IPS-18a (cell line): ENCODE data around the gene PIK3C2B.
A peak's percentile ranks its signal among the peaks of the same experiment; 100 is the strongest.

Experiments used
- H3K27ac ChIP-seq: one replicate; pipeline ENCODE4 v1.5.1; 2013; ENCODE audit warnings: low read length
- H3K27me3 ChIP-seq: one replicate; pipeline ENCODE4 v1.6.1; 2013; ENCODE audit warnings: mild to moderate bottlenecking, low read length; ENCODE audit not compliant: control insufficient read depth, insufficient read depth
- H3K36me3 ChIP-seq: one replicate; pipeline ENCODE4 v1.6.1; 2013; ENCODE audit warnings: low read depth, low read length; ENCODE audit not compliant: control insufficient read depth
- H3K4me1 ChIP-seq: one replicate; pipeline ENCODE4 v1.6.1; 2013; ENCODE audit warnings: low read depth, low read length; ENCODE audit not compliant: control insufficient read depth
- H3K4me3 ChIP-seq: one replicate; pipeline ENCODE4 v1.5.1; 2013; ENCODE audit warnings: low read length
- H3K9ac ChIP-seq: one replicate; pipeline ENCODE4 v1.6.1; 2013; ENCODE audit warnings: mild to moderate bottlenecking, low read length, moderate library complexity
- H3K9me3 ChIP-seq: one replicate; pipeline ENCODE4 v1.6.1; 2013; ENCODE audit warnings: low read depth, low read length; ENCODE audit not compliant: control insufficient read depth

PIK3C2B gene

DNA sequence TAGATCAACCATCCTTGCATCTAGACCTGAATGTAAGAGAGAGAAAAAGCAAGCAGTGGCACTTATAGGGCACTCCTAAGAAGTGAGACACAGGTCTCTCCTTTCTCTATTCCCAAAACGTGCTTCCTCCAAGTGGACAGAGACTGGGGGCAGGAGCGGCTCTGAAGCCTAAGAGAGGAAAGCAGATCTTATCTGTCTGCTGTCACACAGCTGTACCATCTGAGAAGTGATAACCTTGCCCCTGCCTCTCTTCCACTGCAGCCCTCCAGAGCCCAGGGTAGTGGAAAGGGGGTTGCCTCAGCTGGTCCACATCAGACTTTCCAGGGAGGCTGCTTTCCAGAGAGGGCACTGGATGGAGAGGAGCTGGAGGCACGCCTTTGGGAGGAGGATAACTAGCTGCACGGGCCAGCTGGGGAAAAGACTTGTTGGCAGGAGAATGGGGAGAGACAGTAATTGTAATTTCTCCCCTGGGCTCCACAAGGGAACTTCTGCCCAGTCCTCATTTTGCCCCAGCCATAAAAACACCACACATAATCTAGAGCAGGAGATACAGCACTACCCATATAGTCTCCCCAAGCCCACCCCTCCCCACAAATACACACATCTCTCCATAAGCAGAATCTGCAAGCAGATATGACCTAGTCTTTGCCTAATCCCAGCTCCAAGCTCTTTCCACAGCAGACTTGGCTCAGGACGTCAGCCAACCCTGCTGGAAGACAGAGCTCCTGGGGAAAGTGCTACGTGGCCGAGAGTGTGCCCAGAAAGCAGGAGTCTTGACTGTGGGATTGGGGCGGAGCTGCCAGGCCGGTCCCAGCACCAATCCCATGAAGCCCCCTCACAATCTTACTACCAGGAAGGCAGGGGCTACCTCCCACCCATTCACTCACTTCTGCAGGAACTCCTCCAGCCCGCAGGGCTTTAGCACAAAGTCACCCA lies 31.2 kb downstream of the PIK3C2B start:
- no peaks in the 10 kb centered on the region for H3K9me3 ChIP-seq
- H3K4me3 ChIP-seq: no peak overlapping the region
- no peaks in the 10 kb centered on the region for H3K4me1 ChIP-seq
- no peaks in the 10 kb centered on the region for H3K27me3 ChIP-seq
- peaks cover 13% of the 10 kb centered on the region for H3K36me3 ChIP-seq
- no peak overlapping the region for H3K9ac ChIP-seq
- no peak overlapping the region for H3K27ac ChIP-seq

DNA sequence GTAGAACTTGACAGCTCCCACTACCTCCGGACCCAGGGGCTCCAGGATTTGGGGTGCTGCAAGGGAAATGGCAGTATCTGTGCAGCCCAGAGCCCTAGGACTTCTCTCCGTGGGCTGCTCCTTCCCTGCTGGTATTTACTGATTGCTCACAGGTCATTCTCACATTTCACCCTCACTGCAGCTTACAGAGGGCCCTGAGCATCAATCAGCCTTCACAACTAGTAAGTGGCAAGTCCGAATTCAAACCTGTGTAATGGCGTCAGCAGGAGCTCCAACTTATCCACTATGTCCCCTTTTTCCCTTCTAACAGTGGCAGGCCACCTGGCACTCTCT lies 32.4 kb downstream of the PIK3C2B start:
- peaks cover 5% of the 10 kb centered on the region for H3K4me1 ChIP-seq

DNA sequence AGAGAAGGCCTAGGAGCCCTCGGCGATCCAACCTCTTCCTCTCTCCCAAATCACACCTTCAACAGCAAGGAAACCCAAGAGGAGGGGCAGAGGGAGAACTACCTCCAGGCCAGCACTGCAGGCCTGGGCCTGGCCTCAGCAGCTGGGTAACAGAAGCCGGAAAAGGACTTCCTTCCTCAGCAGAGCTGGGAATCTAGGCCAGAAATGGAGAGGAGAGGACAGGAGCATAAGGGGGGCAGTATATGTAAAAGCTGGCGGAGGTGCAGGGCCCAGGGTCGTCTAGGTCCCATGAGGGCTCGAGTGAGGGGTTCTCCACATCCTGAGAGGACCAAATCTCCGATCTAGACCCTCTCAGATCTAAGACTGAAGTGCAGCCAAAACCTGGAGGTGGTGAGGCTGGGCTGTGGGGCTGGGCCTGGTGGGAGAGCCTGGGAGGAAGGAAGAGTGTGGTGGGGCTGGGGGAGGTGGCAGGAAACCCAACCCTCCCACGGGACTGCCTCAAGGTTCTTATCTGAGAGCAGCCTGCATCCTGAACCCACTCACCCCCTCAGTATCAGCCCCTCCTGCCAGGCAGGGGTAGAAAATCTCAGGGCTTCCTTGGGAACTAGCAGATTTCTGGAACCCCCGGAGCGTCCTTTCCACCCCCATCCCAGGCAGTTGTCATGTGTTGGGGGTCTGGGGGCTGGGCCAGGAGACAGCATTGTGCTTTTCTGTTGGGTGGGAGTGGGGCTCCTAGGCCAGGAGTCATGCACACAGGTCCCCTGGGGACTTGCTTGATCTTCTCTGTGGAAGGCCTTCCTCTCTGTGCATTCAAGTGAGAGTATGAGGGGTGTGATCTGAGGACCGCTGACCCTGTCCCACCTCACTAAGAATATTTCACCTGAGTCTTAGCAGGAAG lies 33.0 kb downstream of the PIK3C2B start:
- H3K9me3 ChIP-seq: no peaks in the 10 kb centered on the region
- no peak overlapping the region for H3K4me3 ChIP-seq
- no peaks in the 10 kb centered on the region for H3K27me3 ChIP-seq
- peaks cover 12% of the 10 kb centered on the region for H3K4me1 ChIP-seq
- H3K9ac ChIP-seq: no peak overlapping the region
- H3K36me3 ChIP-seq: peaks cover 13% of the 10 kb centered on the region
- H3K27ac ChIP-seq: no peak overlapping the region

More for the DNA sequence above, 32.4 kb downstream of the PIK3C2B start:
- Histone ChIP-seq H3K27ac (no peak overlapping the region), H3K36me3 (peaks cover 13% of the 10 kb centered on the region), H3K27me3 (no peaks in the 10 kb centered on the region), H3K9me3 (no peaks in the 10 kb centered on the region), H3K4me3 (no peak overlapping the region), H3K9ac (no peak overlapping the region)

DNA sequence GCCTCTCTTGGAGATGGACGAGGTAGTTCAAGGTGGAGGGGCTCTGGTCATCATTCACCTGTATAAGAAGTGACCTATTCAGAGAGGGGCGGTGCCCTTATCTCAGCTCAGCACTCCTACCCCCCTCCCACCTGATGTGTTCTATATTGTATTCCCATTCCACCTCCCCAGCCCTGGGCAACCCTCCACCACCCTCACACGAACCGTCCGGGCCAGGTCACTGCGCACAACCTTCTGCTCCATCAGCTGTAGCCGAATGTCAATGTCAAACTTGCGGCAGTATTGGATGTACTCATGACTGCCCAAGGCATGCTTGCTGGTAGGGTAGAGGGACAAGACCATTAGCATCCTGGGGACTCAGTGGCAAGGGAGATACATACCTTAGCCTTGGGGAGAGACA lies 34.3 kb downstream of the PIK3C2B start:
- Histone ChIP-seq H3K4me1 (peaks cover 24% of the 10 kb centered on the region), H3K27me3 (no peaks in the 10 kb centered on the region), H3K4me3 (no peak overlapping the region), H3K9ac (no peak overlapping the region), H3K36me3 (peaks cover 13% of the 10 kb centered on the region), H3K27ac (no peak overlapping the region), H3K9me3 (no peaks in the 10 kb centered on the region)

DNA sequence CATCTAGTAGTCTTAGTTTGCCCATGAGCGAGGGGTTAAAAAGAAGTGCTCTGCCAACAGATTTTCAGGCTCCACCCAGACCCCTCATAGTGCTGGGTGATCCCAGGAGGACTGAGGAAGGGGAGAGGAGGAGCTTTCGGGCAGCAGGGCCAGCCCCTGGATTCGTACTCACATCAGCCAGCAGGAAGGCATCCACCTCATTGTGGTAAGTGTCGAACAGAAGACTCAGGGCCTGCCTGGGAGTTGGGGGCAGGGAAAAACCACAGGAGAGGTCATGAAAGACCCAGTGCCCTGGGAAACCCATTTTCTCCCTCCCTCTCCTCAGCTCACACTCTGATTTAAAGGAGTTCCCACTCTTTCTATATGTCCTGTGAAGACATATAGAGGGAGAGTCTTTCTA lies 34.9 kb downstream of the PIK3C2B start:
- H3K27ac ChIP-seq: no peak overlapping the region
- no peak overlapping the region for H3K9ac ChIP-seq
- H3K4me1 ChIP-seq: peaks cover 29% of the 10 kb centered on the region
- no peak overlapping the region for H3K4me3 ChIP-seq
- H3K36me3 ChIP-seq: peaks cover 13% of the 10 kb centered on the region
- no peaks in the 10 kb centered on the region for H3K27me3 ChIP-seq
- H3K9me3 ChIP-seq: no peaks in the 10 kb centered on the region

DNA sequence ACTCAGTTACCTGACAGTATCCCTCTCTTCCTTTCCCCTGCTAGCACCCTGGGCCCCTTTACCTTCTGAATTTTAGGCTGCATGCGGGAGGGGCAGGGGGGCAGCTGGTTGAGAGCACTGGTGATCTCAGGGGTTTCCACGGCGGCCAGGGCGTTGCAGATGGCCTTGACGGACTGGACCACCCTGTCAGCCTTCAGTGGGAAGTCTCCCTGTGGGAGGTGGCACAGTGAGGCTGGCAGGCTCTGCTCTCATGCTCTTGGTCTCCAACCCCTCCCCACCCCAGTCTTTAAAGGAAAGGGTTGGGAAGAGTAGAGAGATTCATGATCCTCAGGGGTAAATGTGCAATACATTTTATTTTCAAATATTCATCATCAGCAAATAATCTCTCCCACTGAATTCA lies 36.9 kb downstream of the PIK3C2B start:
- Histone ChIP-seq H3K9me3 (no peaks in the 10 kb centered on the region), H3K4me1 (peaks cover 36% of the 10 kb centered on the region), H3K27me3 (no peaks in the 10 kb centered on the region), H3K27ac (no peak overlapping the region), H3K9ac (no peak overlapping the region), H3K36me3 (peaks cover 13% of the 10 kb centered on the region), H3K4me3 (no peak overlapping the region)

DNA sequence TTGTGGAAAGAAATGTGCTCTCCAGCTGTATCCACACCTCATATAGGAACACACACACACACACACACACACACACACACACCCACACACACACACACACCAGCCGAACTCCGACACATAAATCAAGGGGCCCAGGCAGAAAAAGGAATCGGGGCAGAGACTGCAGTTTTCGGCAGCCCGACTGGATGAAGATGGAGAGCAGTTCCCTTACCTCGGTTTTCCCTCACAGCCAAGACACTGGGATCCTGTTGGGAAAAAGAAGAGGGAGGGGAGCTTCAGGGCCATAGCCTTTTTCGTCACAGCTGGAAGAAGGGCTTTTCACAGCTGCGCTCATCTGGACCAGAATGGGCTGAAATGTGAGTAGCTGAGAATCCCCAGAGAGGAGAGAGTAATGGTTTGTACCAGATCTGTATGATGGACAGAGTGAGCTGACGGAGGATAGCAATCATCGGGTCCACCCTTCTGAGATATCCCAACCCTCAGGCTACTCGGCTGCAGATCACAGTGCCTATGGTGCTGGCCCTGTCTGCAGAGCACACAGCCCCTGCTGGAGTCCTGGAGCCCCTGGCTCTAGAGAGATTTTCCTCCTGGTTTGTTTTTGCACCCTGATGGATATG lies 37.7 kb downstream of the PIK3C2B start:
- Histone ChIP-seq H3K9ac (no peak overlapping the region), H3K4me3 (no peak overlapping the region), H3K4me1 (peaks cover 36% of the 10 kb centered on the region), H3K9me3 (no peaks in the 10 kb centered on the region), H3K27me3 (no peaks in the 10 kb centered on the region), H3K36me3 (peaks cover 13% of the 10 kb centered on the region), H3K27ac (no peak overlapping the region)

DNA sequence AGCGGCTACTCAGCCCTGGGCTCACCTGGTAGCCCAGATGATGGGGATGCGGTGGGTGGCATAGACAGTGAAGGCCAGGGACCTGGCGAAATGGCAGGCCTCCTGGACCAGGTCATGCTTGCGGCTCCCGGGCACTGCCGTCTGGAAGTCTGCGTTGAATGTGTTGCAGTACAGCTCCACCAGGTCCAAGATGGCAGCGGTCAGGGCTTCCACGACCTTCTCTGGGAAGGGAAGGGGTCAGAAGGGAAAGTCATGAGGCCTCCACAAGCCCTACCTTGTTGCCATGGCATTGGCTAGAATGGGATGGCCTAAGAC lies 38.8 kb downstream of the PIK3C2B start:
- peak overlapping the region; percentile 48 for H3K9ac ChIP-seq
- no peaks in the 10 kb centered on the region for H3K9me3 ChIP-seq
- H3K27me3 ChIP-seq: no peaks in the 10 kb centered on the region
- H3K4me3 ChIP-seq: peak overlapping the region; percentile 2
- peaks cover 36% of the 10 kb centered on the region for H3K4me1 ChIP-seq
- H3K27ac ChIP-seq: no peak overlapping the region
- peaks cover 13% of the 10 kb centered on the region for H3K36me3 ChIP-seq

DNA sequence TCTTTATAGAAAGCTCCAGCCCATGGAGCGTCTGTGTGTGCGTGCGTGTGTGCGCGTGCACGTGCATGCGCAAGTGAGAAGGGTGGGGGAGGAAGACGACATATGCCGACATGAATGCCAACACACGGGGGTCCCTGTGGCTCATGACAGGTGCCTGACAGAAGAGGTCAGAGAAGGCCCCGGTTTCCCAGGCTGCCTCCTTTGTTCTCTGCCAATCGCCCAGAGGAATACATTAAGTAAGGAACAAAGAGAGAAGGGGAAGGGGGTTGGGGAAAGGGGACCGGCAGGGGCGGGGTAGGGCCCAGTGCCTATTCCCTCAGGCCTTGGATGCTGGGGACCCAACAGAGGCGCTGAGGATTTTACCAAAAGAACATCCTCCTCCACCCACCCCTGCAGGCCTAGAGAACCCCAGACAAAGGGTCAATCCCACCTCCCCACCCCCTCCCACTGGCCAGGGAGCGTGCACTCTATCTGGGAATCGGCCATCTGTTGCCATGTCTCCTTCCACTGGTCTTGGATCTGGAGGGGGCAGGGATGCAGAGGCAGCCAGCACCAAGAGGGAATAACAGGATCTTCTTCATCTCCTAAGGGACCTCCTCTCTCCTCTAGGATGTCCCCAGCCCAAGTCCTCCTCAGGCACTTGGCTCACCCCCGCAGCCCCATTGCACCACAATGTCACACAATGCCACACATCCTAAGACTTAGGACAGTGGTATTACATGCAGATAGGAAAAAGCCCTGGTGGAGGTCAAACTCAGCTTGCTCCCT lies 39.4 kb downstream of the PIK3C2B start:
- H3K9ac ChIP-seq: peak overlapping the region; percentile 48
- H3K4me3 ChIP-seq: peak overlapping the region; percentile 24
- H3K36me3 ChIP-seq: peaks cover 11% of the 10 kb centered on the region
- peak overlapping the region; percentile 66 for H3K27ac ChIP-seq
- H3K4me1 ChIP-seq: peaks cover 40% of the 10 kb centered on the region
- no peaks in the 10 kb centered on the region for H3K27me3 ChIP-seq
- no peaks in the 10 kb centered on the region for H3K9me3 ChIP-seq

DNA sequence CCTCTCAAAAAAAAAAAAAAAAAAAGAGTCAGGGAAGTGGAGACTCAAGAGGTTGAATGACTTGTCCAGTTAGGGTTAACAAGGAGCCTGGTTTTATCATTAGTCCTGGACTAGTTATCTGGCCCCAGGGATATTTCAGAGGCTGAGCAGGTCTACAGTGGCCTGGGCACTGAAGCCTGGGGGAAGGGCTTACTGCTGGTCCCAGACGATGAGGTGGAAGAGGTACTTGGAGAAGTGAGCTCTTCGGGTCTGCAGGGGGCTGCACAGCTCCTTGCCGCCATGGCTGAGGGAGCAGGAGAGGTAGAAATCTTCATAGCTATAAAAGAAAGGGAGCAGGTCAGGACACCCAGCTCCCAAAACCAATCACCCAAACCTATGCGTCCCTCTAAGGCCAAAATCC lies 40.1 kb downstream of the PIK3C2B start:
- Histone ChIP-seq H3K9ac (peak overlapping the region; percentile 48), H3K27ac (peak overlapping the region; percentile 66), H3K4me3 (peak overlapping the region; percentile 24), H3K36me3 (peaks cover 10% of the 10 kb centered on the region), H3K4me1 (peaks cover 43% of the 10 kb centered on the region), H3K9me3 (no peaks in the 10 kb centered on the region), H3K27me3 (no peaks in the 10 kb centered on the region)
